Breast epithelium (tissue), 3 donors: ENCODE results near the gene GRK7.

Source experiments
- CTCF ChIP-seq, 3 donors: fragments of 450-650 bp; IDR thresholded peaks; one replicate each; pipeline ENCODE4 v1.5.1; 2016 to 2017; ENCODE audit warnings: antibody characterized with exemption in 3 of 3, mild to moderate bottlenecking in 3 of 3, moderate library complexity in 3 of 3
- POLR2A ChIP-seq: fragments of 450-650 bp; IDR thresholded peaks from one replicate; pipeline ENCODE4 v1.6.1; 2016; ENCODE audit warnings: antibody characterized with exemption, mild to moderate bottlenecking, moderate library complexity

GRCh38 chr3:141812586-141812985, 49.4 kb downstream of the GRK7 start:
- TF ChIP-seq POLR2A (no peak), CTCF (IDR thresholded peaks at IDR 0.05) (no peak)
